Hepatocyte (in vitro differentiated cells): Measurements from ENCODE around the gene DBX1. TPM values are rescaled to one million over a fixed set of nuclear protein-coding genes. Genes with fewer than 3 reads are reported as not detected.

Source experiments
- DNase-seq: peaks from one replicate; pipeline ENCODE4 v3.0.0-alpha.2; 2016; ENCODE audit warnings: low spot score
- H2AFZ ChIP-seq: fragments of 200-600 bp; sonication (generic); 2 replicates; pipeline ENCODE4 v1.6.0; 2016; ENCODE audit warnings: antibody characterized with exemption, mild to moderate bottlenecking
- H3K27ac ChIP-seq: fragments of 200-600 bp; sonication (generic); 2 replicates; pipeline ENCODE4 v1.5.1; 2016; ENCODE audit warnings: mild to moderate bottlenecking
- H3K27me3 ChIP-seq: fragments of 200-600 bp; sonication (generic); 2 replicates; pipeline ENCODE4 v1.6.1; 2016
- H3K36me3 ChIP-seq: fragments of 200-600 bp; sonication (generic); replicated peaks from 2 replicates; pipeline ENCODE4 v1.5.1; 2016; ENCODE audit warnings: low read depth; ENCODE audit not compliant: insufficient read depth
- H3K4me1 ChIP-seq: fragments of 200-600 bp; sonication (generic); 2 replicates; pipeline ENCODE4 v1.5.1; 2016; ENCODE audit warnings: mild to moderate bottlenecking, moderate library complexity; ENCODE audit not compliant: insufficient read depth
- H3K4me2 ChIP-seq: fragments of 200-600 bp; sonication (generic); 2 replicates; pipeline ENCODE4 v1.6.0; 2016
- H3K4me3 ChIP-seq: fragments of 200-600 bp; sonication (generic); 2 replicates; pipeline ENCODE4 v1.5.1; 2016; ENCODE audit warnings: mild to moderate bottlenecking
- H3K79me2 ChIP-seq: fragments of 200-600 bp; sonication (generic); 2 replicates; pipeline ENCODE4 v1.6.0; 2017; ENCODE audit warnings: mild to moderate bottlenecking
- H3K9me2 ChIP-seq: fragments of 200-600 bp; sonication (generic); replicated peaks from 2 replicates; pipeline ENCODE4 v1.6.0; 2017; ENCODE audit warnings: mild to moderate bottlenecking; ENCODE audit not compliant: insufficient read depth
- H3K9me3 ChIP-seq: fragments of 200-600 bp; sonication (generic); 2 replicates; pipeline ENCODE4 v1.5.1; 2016; ENCODE audit warnings: low read depth, mild to moderate bottlenecking
- H4K20me1 ChIP-seq: fragments of 200-600 bp; sonication (generic); 2 replicates; pipeline ENCODE4 v1.6.0; 2016; ENCODE audit warnings: mild to moderate bottlenecking; ENCODE audit not compliant: insufficient read depth, poor library complexity, severe bottlenecking
- CTCF ChIP-seq: fragments of 200-600 bp; sonication (generic); IDR thresholded peaks from 2 replicates; pipeline ENCODE4 v1.5.1; 2016; ENCODE audit warnings: antibody characterized with exemption, mild to moderate bottlenecking; ENCODE audit not compliant: poor library complexity
- EZH2 ChIP-seq: fragments of 200-600 bp; sonication (generic); IDR thresholded peaks from 2 replicates; pipeline ENCODE4 v1.6.1; 2016; ENCODE audit warnings: antibody characterized with exemption, mild to moderate bottlenecking, borderline replicate concordance
- EZH2phosphoT487 ChIP-seq: fragments of 200-600 bp; sonication (generic); IDR thresholded peaks from one replicate; pipeline ENCODE4 v1.6.1; 2018; ENCODE audit warnings: antibody characterized with exemption, mild to moderate bottlenecking, low read depth, moderate library complexity; ENCODE audit not compliant: unreplicated experiment, severe bottlenecking
- WGBS: methylation state at CpG from one replicate; pipeline ENCODE4 v1.1.6; 2016; ENCODE audit warnings: low lambda C conversion rate; ENCODE audit errors: missing lambda C conversion rate; 5-methylcytosine and 5-hydroxymethylcytosine counted together
- polyA plus RNA-seq: library from polyadenylated mRNA; unstranded; fragments of >200 nt; fragmentation: Nextera tagmentation; extraction: Ambion mirVana; gene quantifications from 2 replicates; pipeline ENCODE4 v1.2.1, GENCODE V29; 2016
- total RNA-seq: library from RNA; depleted of rRNA; stranded (reverse); fragments of >200 nt; gene quantifications from 2 replicates; pipeline ENCODE4 v1.2.3, GENCODE V29; 2014

The DBX1 gene
- total and polyA plus RNA-seq, 2 experiments from 2014 or later: not detected

- peaks cover 91% of the 10 kb centered on the region for H3K27me3 ChIP-seq
- H3K9me3 ChIP-seq: no peaks in the 10 kb centered on the region
- no peak for DNase-seq
- H4K20me1 ChIP-seq: no peaks in the 10 kb centered on the region
- TF ChIP-seq EZH2phosphoT487: peak; percentile 80
- TF ChIP-seq CTCF: no peak
- no peak for TF ChIP-seq EZH2
- peak overlapping the region; percentile 77 for H3K4me2 ChIP-seq
- peaks cover 10% of the 10 kb centered on the region for H3K4me1 ChIP-seq
- no peak overlapping the region for H3K27ac ChIP-seq
- peak overlapping the region; percentile 10 for H2AFZ ChIP-seq
- H3K9me2 ChIP-seq: no peaks in the 10 kb centered on the region
- no peaks in the 10 kb centered on the region for H3K36me3 ChIP-seq
- no peaks in the 10 kb centered on the region for H3K79me2 ChIP-seq
- H3K4me3 ChIP-seq: peak overlapping the region; percentile 49
- 9% methylated on average over 22 of the region's 26 CpGs for WGBS
These were observed 3.7 kb upstream of the DBX1 start for GRCh38 chr11:20163783-20164481.

- Histone ChIP-seq H3K9me3 (no peaks in the 10 kb centered on the region), H3K4me3 (peak overlapping the region; percentile 49), H3K27ac (no peak overlapping the region), H2AFZ (peak overlapping the region; percentile 10), H4K20me1 (no peaks in the 10 kb centered on the region), H3K79me2 (no peaks in the 10 kb centered on the region), H3K4me1 (peaks cover 10% of the 10 kb centered on the region), H3K27me3 (peaks cover 97% of the 10 kb centered on the region), H3K4me2 (peak overlapping the region; percentile 77), H3K36me3 (no peaks in the 10 kb centered on the region), H3K9me2 (no peaks in the 10 kb centered on the region)
- under 1% methylated on average over 61 of the region's 61 CpGs for WGBS
- TF ChIP-seq CTCF (no peak), EZH2 (peak; percentile 99), EZH2phosphoT487 (peak; percentile 93)
- peak; percentile 35 for DNase-seq
These were observed 2.8 kb upstream of the DBX1 start for GRCh38 chr11:20162824-20163782.

GRCh38 chr11:20161923-20162744 is 1.9 kb upstream of the DBX1 start:
- no peak overlapping the region for H3K4me3 ChIP-seq
- H3K27me3 ChIP-seq: peaks cover 97% of the 10 kb centered on the region
- H3K27ac ChIP-seq: no peak overlapping the region
- no peak for DNase-seq
- no peaks in the 10 kb centered on the region for H3K9me3 ChIP-seq
- no peak overlapping the region for H2AFZ ChIP-seq
- H3K36me3 ChIP-seq: no peaks in the 10 kb centered on the region
- H3K79me2 ChIP-seq: no peaks in the 10 kb centered on the region
- no peak overlapping the region for H3K4me2 ChIP-seq
- WGBS: 3% methylated on average over 24 of the region's 24 CpGs
- H4K20me1 ChIP-seq: no peaks in the 10 kb centered on the region
- peaks cover 10% of the 10 kb centered on the region for H3K4me1 ChIP-seq
- no peaks in the 10 kb centered on the region for H3K9me2 ChIP-seq
- TF ChIP-seq EZH2phosphoT487: peak; percentile 84
- TF ChIP-seq EZH2: peak; percentile 55
- TF ChIP-seq CTCF: no peak
